CD4-positive, alpha-beta T cell treated with Interferon alpha-2 for 1 hour (primary cell): ENCODE data around the gene IL37.

Experiments used
- DNase-seq, 2 donors: peaks; one replicate each; pipeline ENCODE4 v3.0.0-alpha.2; 2020 to 2022

Gene IL37

GRCh38 chr2:112962308-112963175, 51.6 kb downstream of the IL37 start:
- no peak for DNase-seq

- DNase-seq: no peak
These were observed 56.1 kb downstream of the IL37 start for GRCh38 chr2:112967023-112967422.
